ENCODE measurements around the gene IFRD1. TPM values are rescaled to one million over a fixed set of nuclear protein-coding genes. Genes with fewer than 3 reads are reported as not detected.

Gene IFRD1
- total and polyA plus RNA-seq, 5 donors from 2014 or later: 28.1 to 258 (median 36.2) TPM

DNA sequence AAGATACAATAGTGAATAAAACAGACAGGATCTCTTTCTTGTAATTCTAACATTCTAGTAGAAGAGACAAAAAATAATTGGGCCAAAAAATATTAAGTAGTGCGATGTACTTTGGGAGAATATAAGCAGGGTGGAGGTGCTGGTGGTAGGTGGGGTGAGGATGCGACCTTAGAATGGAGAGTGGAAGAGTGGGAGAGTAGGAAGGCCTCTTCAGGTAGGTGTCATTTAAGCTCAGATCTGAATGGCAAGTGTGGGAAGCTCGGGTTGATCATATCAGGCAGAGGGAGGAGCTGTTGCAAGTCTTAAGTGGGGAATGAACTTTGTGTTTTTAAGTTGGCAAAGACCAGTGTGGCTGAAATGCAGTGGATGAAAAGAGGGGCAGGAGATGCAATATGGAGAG lies 3.8 kb upstream of the IFRD1 start:
- Mint-ChIP-seq H3K36me3 (no peaks in the 10 kb centered on the region), H3K4me1 (peaks cover 0 to 24% (median 18%) of the 10 kb centered on the region in 4 donors), H3K4me3 (peak overlapping the region in 2 of 4 donors; percentile 16 to 37), H3K27me3 (no peaks in the 10 kb centered on the region), H3K9me3 (no peaks in the 10 kb centered on the region), H3K27ac (no peak overlapping the region)
- Histone ChIP-seq H3K36me3 (ENCODE audit: control insufficient read depth, insufficient read depth, low read length) (no peaks in the 10 kb centered on the region), H3K4me1 (ENCODE audit: control insufficient read depth, insufficient read depth, low read length, poor library complexity, severe bottlenecking) (peaks cover 8% of the 10 kb centered on the region), H3K27me3 (ENCODE audit: control insufficient read depth, insufficient read depth, low read length) (no peaks in the 10 kb centered on the region), H3K27ac (ENCODE audit: insufficient read depth, low read length, poor library complexity, severe bottlenecking) (no peak overlapping the region), H3K4me3 (ENCODE audit: low read depth, low read length) (no peak overlapping the region), H3K9me3 (ENCODE audit: control insufficient read depth in 2 of 2, low read length in 2 of 2) (no peaks in the 10 kb centered on the region)
- no peak for ATAC-seq (ENCODE audit: low read depth in 2 of 2)
- DNase-seq: no peak

DNA sequence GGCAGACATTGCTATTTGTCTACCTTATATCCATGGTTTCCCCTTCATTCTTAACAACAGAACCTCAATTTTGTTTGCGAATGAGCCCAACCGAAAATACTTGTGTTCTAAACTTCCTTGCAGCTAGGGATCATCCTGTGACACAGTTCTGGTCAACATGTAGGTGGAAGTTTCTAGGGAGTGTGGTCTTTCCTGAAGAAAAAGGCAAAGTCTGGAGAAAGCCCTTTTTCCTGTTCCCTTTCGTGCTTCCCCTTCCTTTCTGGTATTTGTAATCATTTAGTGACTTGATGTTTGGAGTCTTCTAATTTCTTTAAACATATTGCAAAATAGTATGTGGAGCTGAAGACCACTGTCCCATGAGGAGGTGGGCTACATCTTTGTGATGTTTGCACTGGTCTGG lies 2.9 kb upstream of the IFRD1 start:
- peak overlapping the region in 1 of 3 donors; percentile 2 for H3K27ac Mint-ChIP-seq
- H3K27me3 Mint-ChIP-seq: no peaks in the 10 kb centered on the region
- no peak overlapping the region for H3K4me3 ChIP-seq (ENCODE audit: low read depth, low read length)
- ATAC-seq (ENCODE audit: low read depth in 2 of 2) (no peak), DNase-seq (no peak)
- no peaks in the 10 kb centered on the region for H3K36me3 ChIP-seq (ENCODE audit: control insufficient read depth, insufficient read depth, low read length)
- H3K27ac ChIP-seq (ENCODE audit: insufficient read depth, low read length, poor library complexity, severe bottlenecking): no peak overlapping the region
- no peaks in the 10 kb centered on the region for H3K9me3 ChIP-seq (ENCODE audit: control insufficient read depth in 2 of 2, low read length in 2 of 2)
- peak overlapping the region in 1 of 4 donors; percentile 5 for H3K4me3 Mint-ChIP-seq
- H3K27me3 ChIP-seq (ENCODE audit: control insufficient read depth, insufficient read depth, low read length): no peaks in the 10 kb centered on the region
- H3K4me1 ChIP-seq (ENCODE audit: control insufficient read depth, insufficient read depth, low read length, poor library complexity, severe bottlenecking): peaks cover 18% of the 10 kb centered on the region
- H3K36me3 Mint-ChIP-seq: no peaks in the 10 kb centered on the region
- peaks cover 2 to 34% (median 27%) of the 10 kb centered on the region in 4 donors for H3K4me1 Mint-ChIP-seq
- no peaks in the 10 kb centered on the region for H3K9me3 Mint-ChIP-seq

DNA sequence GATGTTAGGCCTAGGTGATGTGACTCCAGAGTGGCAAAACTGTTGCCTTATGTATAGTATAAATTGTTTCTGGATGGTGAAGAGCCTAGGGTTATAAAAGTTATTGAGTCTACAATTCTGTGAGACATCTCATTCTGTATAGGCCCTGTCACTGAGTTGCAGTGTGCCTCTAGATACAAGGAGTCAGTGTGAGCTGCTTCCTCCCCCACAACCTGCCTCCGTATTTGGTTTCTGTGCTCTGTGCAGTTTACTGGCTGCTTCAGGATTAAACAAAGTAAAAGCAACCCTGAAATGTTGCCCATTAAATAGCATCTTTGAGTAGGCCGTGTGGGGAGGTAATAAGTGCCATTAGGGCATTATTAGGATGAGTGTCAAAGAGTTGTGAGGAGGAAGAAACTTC lies 1.9 kb upstream of the IFRD1 start:
- Mint-ChIP-seq H3K9me3 (no peaks in the 10 kb centered on the region), H3K27ac (peak overlapping the region in 2 of 3 donors; percentile 100), H3K36me3 (no peaks in the 10 kb centered on the region), H3K27me3 (no peaks in the 10 kb centered on the region), H3K4me1 (peaks cover 8 to 43% (median 35%) of the 10 kb centered on the region in 4 donors), H3K4me3 (peak overlapping the region in 3 of 4 donors; percentile 7 to 96 (median 76))
- Histone ChIP-seq H3K27me3 (ENCODE audit: control insufficient read depth, insufficient read depth, low read length) (no peaks in the 10 kb centered on the region), H3K27ac (ENCODE audit: insufficient read depth, low read length, poor library complexity, severe bottlenecking) (no peak overlapping the region), H3K36me3 (ENCODE audit: control insufficient read depth, insufficient read depth, low read length) (no peaks in the 10 kb centered on the region), H3K4me1 (ENCODE audit: control insufficient read depth, insufficient read depth, low read length, poor library complexity, severe bottlenecking) (peaks cover 25% of the 10 kb centered on the region), H3K4me3 (ENCODE audit: low read depth, low read length) (no peak overlapping the region), H3K9me3 (ENCODE audit: control insufficient read depth in 2 of 2, low read length in 2 of 2) (no peaks in the 10 kb centered on the region)
- no peak for DNase-seq
- ATAC-seq (ENCODE audit: low read depth in 2 of 2): no peak

GRCh38 chr7:112448891-112449290 lies 1.4 kb upstream of the IFRD1 start:
- H3K4me1 ChIP-seq (ENCODE audit: control insufficient read depth, insufficient read depth, low read length, poor library complexity, severe bottlenecking): peaks cover 30% of the 10 kb centered on the region
- H3K36me3 ChIP-seq (ENCODE audit: control insufficient read depth, insufficient read depth, low read length): no peaks in the 10 kb centered on the region
- Mint-ChIP-seq H3K36me3 (no peaks in the 10 kb centered on the region), H3K4me3 (peak overlapping the region in 3 of 4 donors; percentile 7 to 96 (median 76)), H3K27me3 (no peaks in the 10 kb centered on the region), H3K4me1 (peaks cover 10 to 47% (median 39%) of the 10 kb centered on the region in 4 donors), H3K27ac (peak overlapping the region; percentile 99 to 100 (median 100)), H3K9me3 (no peaks in the 10 kb centered on the region)
- no peaks in the 10 kb centered on the region for H3K27me3 ChIP-seq (ENCODE audit: control insufficient read depth, insufficient read depth, low read length)
- H3K4me3 ChIP-seq (ENCODE audit: low read depth, low read length): no peak overlapping the region
- ATAC-seq (ENCODE audit: low read depth in 2 of 2) (no peak), DNase-seq (no peak)
- no peak overlapping the region for H3K27ac ChIP-seq (ENCODE audit: insufficient read depth, low read length, poor library complexity, severe bottlenecking)
- no peaks in the 10 kb centered on the region for H3K9me3 ChIP-seq (ENCODE audit: control insufficient read depth in 2 of 2, low read length in 2 of 2)

DNA sequence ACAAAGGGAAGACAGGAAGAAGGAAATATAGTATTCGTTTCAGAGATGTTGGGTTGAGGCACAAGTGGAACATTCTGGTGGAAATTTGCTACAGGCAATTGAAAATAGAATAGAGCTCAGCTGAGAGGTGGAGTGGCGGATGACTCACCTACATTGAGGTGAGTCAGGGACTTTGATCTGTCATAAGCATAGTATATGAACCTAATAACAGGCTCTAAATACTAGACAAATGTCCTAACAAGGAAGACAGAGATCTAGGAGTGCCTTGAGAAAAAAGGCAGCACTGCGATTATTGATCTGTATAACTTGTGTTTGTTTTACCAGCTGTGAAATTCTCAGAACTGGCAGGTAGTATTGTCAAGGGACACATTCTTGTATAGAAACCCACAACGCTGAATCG lies 907 bp upstream of the IFRD1 start:
- H3K4me1 Mint-ChIP-seq: peaks cover 11 to 49% (median 40%) of the 10 kb centered on the region in 4 donors

DNA sequence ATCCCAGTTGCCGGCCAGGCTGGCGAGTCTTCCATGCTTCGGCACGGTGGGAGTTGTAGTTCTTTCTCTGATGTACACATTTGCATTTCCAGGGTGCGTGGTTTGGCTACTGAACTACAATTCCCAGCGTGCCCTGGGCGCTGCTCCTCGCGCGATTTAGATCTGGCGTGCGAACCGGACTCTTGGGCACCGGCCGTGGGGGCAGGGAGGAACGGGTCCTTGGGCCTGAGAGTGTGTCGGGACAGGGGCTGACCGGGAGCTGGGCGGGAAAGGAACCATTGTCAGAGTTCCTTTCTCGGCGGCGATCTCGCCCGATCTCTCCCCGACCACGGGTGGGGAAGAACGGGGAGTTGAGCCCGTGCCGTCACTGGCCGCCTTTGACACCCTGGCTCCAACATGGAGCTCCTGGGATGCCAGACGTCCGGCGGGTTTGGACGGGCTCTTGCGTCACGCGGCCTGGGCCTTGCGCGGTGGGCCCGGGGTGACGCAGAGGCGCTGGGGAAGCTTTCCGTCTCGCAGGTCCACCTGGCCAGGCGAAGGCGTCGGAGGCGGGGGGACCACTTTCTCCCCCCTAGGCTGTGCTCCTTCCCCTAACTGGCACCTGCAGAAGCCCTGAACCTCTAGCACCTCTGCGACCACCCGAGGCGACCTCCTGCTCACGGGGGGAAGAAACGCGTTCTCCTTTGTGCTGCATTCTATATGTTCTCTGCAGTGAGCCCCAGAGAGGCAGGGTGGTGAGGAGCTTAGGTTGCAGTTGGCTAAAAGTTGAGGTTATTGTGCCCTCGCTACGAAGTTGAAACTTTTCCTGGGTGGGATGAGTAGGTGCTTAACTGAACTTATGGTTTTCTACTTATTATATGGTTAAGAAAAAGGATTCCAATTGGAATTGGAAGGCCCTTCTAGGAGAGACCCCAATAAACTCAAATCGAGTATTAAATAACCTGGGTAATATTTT lies 824 bp downstream of the IFRD1 start:
- peak overlapping the region; percentile 90 for H3K4me3 ChIP-seq (ENCODE audit: low read depth, low read length)
- Mint-ChIP-seq H3K27ac (peak overlapping the region; percentile 94 to 100 (median 99)), H3K36me3 (peaks cover 6% of the 10 kb centered on the region), H3K4me1 (peaks cover 14 to 57% (median 44%) of the 10 kb centered on the region in 4 donors), H3K27me3 (no peaks in the 10 kb centered on the region), H3K4me3 (peak overlapping the region; percentile 96 to 100 (median 98)), H3K9me3 (no peaks in the 10 kb centered on the region)
- H3K27ac ChIP-seq (ENCODE audit: insufficient read depth, low read length, poor library complexity, severe bottlenecking): peak overlapping the region; percentile 99
- ATAC-seq (ENCODE audit: low read depth in 2 of 2): peak; percentile 80 to 81
- no peaks in the 10 kb centered on the region for H3K9me3 ChIP-seq (ENCODE audit: control insufficient read depth in 2 of 2, low read length in 2 of 2)
- DNase-seq: peak; percentile 82 to 96 (median 91)
- H3K36me3 ChIP-seq (ENCODE audit: control insufficient read depth, insufficient read depth, low read length): peaks cover 2% of the 10 kb centered on the region
- H3K27me3 ChIP-seq (ENCODE audit: control insufficient read depth, insufficient read depth, low read length): no peaks in the 10 kb centered on the region
- H3K4me1 ChIP-seq (ENCODE audit: control insufficient read depth, insufficient read depth, low read length, poor library complexity, severe bottlenecking): peaks cover 30% of the 10 kb centered on the region

More for the DNA sequence above, 907 bp upstream of the IFRD1 start:
- H3K36me3 Mint-ChIP-seq: no peaks in the 10 kb centered on the region
- peak overlapping the region; percentile 94 to 100 (median 99) for H3K27ac Mint-ChIP-seq
- ATAC-seq (ENCODE audit: low read depth in 2 of 2) (peak; percentile 48 to 55), DNase-seq (peak; percentile 43 to 67 (median 46))
- Histone ChIP-seq H3K27me3 (ENCODE audit: control insufficient read depth, insufficient read depth, low read length) (no peaks in the 10 kb centered on the region), H3K27ac (ENCODE audit: insufficient read depth, low read length, poor library complexity, severe bottlenecking) (peak overlapping the region; percentile 99), H3K4me1 (ENCODE audit: control insufficient read depth, insufficient read depth, low read length, poor library complexity, severe bottlenecking) (peaks cover 30% of the 10 kb centered on the region), H3K4me3 (ENCODE audit: low read depth, low read length) (peak overlapping the region; percentile 90), H3K9me3 (ENCODE audit: control insufficient read depth in 2 of 2, low read length in 2 of 2) (no peaks in the 10 kb centered on the region), H3K36me3 (ENCODE audit: control insufficient read depth, insufficient read depth, low read length) (no peaks in the 10 kb centered on the region)
- no peaks in the 10 kb centered on the region for H3K9me3 Mint-ChIP-seq
- H3K27me3 Mint-ChIP-seq: no peaks in the 10 kb centered on the region
- H3K4me3 Mint-ChIP-seq: peak overlapping the region; percentile 96 to 100 (median 98)

GRCh38 chr7:112452102-112452888 lies 2.0 kb downstream of the IFRD1 start:
- peak in 1 of 3 donors; percentile 18 for DNase-seq
- Mint-ChIP-seq H3K4me1 (peaks cover 14 to 57% (median 44%) of the 10 kb centered on the region in 4 donors), H3K9me3 (no peaks in the 10 kb centered on the region), H3K27ac (peak overlapping the region in 2 of 3 donors; percentile 89 to 100), H3K36me3 (peaks cover 7% of the 10 kb centered on the region), H3K27me3 (no peaks in the 10 kb centered on the region), H3K4me3 (peak overlapping the region; percentile 96 to 100 (median 98))
- Histone ChIP-seq H3K36me3 (ENCODE audit: control insufficient read depth, insufficient read depth, low read length) (peaks cover 13% of the 10 kb centered on the region), H3K9me3 (ENCODE audit: control insufficient read depth in 2 of 2, low read length in 2 of 2) (no peaks in the 10 kb centered on the region), H3K4me3 (ENCODE audit: low read depth, low read length) (peak overlapping the region; percentile 90), H3K27ac (ENCODE audit: insufficient read depth, low read length, poor library complexity, severe bottlenecking) (no peak overlapping the region), H3K4me1 (ENCODE audit: control insufficient read depth, insufficient read depth, low read length, poor library complexity, severe bottlenecking) (peaks cover 30% of the 10 kb centered on the region), H3K27me3 (ENCODE audit: control insufficient read depth, insufficient read depth, low read length) (no peaks in the 10 kb centered on the region)
- ATAC-seq (ENCODE audit: low read depth in 2 of 2): no peak
